ENCODE data around the gene COL5A2.

Gene COL5A2

GRCh38 chr2:189102735-189103134 lies 76.8 kb downstream of the COL5A2 start:
- no peak for DNase-seq

GRCh38 chr2:189097934-189098333 lies 81.6 kb downstream of the COL5A2 start:
- DNase-seq = no peak

- no peak for DNase-seq
Observed at GRCh38 chr2:189096769-189097447, 82.7 kb downstream of the COL5A2 start.

- no peak for DNase-seq
Observed at GRCh38 chr2:189095101-189095500, 84.5 kb downstream of the COL5A2 start.

GRCh38 chr2:189092936-189093335 lies 86.6 kb downstream of the COL5A2 start:
- DNase-seq = no peak

GRCh38 chr2:189091253-189091652 lies 88.3 kb downstream of the COL5A2 start:
- no peak for DNase-seq

GRCh38 chr2:189088591-189089205 lies 90.9 kb downstream of the COL5A2 start:
- no peak for DNase-seq

- DNase-seq = no peak
Observed at GRCh38 chr2:189086710-189087109, 92.9 kb downstream of the COL5A2 start.

GRCh38 chr2:189086250-189086649 lies 93.3 kb downstream of the COL5A2 start:
- no peak for DNase-seq

- DNase-seq = no peak
Observed at GRCh38 chr2:189083606-189084005, 96.0 kb downstream of the COL5A2 start.

GRCh38 chr2:189083106-189083505 lies 96.5 kb downstream of the COL5A2 start:
- DNase-seq = no peak

GRCh38 chr2:189082376-189082975 lies 97.1 kb downstream of the COL5A2 start:
- DNase-seq = no peak

- DNase-seq = no peak
Observed at GRCh38 chr2:189076572-189076971, 103.0 kb downstream of the COL5A2 start.

- DNase-seq = no peak
Observed at GRCh38 chr2:189076120-189076519, 103.4 kb downstream of the COL5A2 start.

GRCh38 chr2:189074506-189074905 lies 105.1 kb downstream of the COL5A2 start:
- DNase-seq = no peak

GRCh38 chr2:189072036-189072435 lies 107.5 kb downstream of the COL5A2 start:
- no peak for DNase-seq

- no peak for DNase-seq
Observed at GRCh38 chr2:189069855-189070619, 109.5 kb downstream of the COL5A2 start.

GRCh38 chr2:189066037-189066436 lies 113.5 kb downstream of the COL5A2 start:
- no peak for DNase-seq

GRCh38 chr2:189060096-189060642 lies 119.4 kb downstream of the COL5A2 start:
- DNase-seq = no peak

GRCh38 chr2:189057316-189057715 lies 122.2 kb downstream of the COL5A2 start:
- DNase-seq = no peak

- DNase-seq = no peak
Observed at GRCh38 chr2:189056200-189057106, 123.1 kb downstream of the COL5A2 start.
